Ascending aorta (tissue), 2 donors: ENCODE results near the gene FAM181A. TPM values are rescaled to one million over a fixed set of nuclear protein-coding genes. Genes with fewer than 3 reads are reported as not detected.

ENCODE experiments used
- DNase-seq, 2 donors: peaks; one replicate each; pipeline ENCODE4 v3.0.0-alpha.2; 2019; ENCODE audit warnings: low spot score in 2 of 2
- H3K27ac ChIP-seq, 2 donors: fragments of 200-600 bp; sonication (generic); one replicate each; pipeline ENCODE4 v1.5.1; 2016 to 2017; ENCODE audit warnings: mild to moderate bottlenecking in 1 of 2
- H3K27me3 ChIP-seq: fragments of 200-600 bp; sonication (generic); one replicate; pipeline ENCODE4 v1.5.1; 2017
- H3K36me3 ChIP-seq, 2 donors: fragments of 200-600 bp; sonication (generic); one replicate each; pipeline ENCODE4 v1.5.1; 2016
- H3K4me1 ChIP-seq, 2 donors: fragments of 200-600 bp; sonication (generic); one replicate each; pipeline ENCODE4 v1.5.1; 2016 to 2017; ENCODE audit warnings: mild to moderate bottlenecking in 1 of 2
- H3K4me3 ChIP-seq, 2 donors: fragments of 200-600 bp; sonication (generic); one replicate each; pipeline ENCODE4 v1.5.1; 2016 to 2017; ENCODE audit warnings: mild to moderate bottlenecking in 1 of 2
- H3K9me3 ChIP-seq, 2 donors: fragments of 200-600 bp; sonication (generic); one replicate each; pipeline ENCODE4 v1.5.1; 2016
- CTCF ChIP-seq, 3 experiments: fragments of 200-600 bp in 2 of 3; fragments of 450-650 bp in 1 of 3; sonication (generic) in 2 of 3; IDR thresholded peaks; one replicate each; pipeline ENCODE4 v1.5.1; 2016 to 2019; ENCODE audit warnings: antibody characterized with exemption in 3 of 3, mild to moderate bottlenecking in 1 of 3, moderate library complexity in 1 of 3
- intact Hi-C: fragments of 100-400 bp; cut with DNase I; formaldehyde crosslinking; loops from one replicate; pipeline ENCODE4 v1.15.1; 2023
- total RNA-seq: library from RNA; depleted of rRNA; stranded (reverse); fragments of >200 nt; gene quantifications from one replicate; pipeline ENCODE4 v1.1.0, GENCODE V29; 2016

Gene FAM181A
- total RNA-seq, 1 donor from 2014 or later: not detected

DNA sequence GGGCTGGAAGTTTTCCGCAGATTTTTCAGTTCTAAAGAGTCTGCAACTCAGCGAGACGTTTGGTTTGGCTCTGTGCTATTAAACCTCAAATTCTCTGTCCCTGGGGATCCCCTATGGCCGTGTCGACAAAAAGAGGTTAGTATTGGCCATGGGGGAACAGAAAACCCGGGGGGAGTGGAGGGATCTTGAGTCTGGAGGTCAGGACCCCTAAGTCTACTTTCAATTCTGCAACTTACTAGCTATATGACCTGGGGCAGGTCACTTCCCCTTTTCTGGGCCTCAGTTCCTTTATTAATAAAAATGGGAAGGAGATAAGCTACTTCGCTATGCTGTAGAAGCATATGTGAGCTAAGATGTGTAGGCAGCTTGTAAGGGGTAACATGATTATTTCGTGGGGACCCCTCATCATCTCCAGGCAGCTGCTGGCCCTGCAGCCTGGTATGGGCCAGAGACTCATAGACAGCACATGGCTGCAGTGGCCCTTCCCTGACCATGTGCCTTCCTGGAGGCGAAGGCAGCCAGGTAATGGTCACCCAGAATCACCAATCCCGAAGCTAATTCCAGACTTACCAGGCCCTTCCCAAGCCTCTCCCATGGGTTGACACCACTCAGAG lies 40.6 kb downstream of the FAM181A start:
- Histone ChIP-seq H3K27me3 (no peaks in the 10 kb centered on the region), H3K4me3 (no peak overlapping the region), H3K27ac (peak overlapping the region; percentile 95), H3K4me1 (peaks cover 11 to 70% of the 10 kb centered on the region in 2 donors), H3K36me3 (peaks cover 0 to 9% of the 10 kb centered on the region in 2 donors), H3K9me3 (no peaks in the 10 kb centered on the region)
- TF ChIP-seq CTCF (IDR thresholded peaks at IDR 0.05): no peak
- no peak for DNase-seq
- intact Hi-C loops: no loop called here

DNA sequence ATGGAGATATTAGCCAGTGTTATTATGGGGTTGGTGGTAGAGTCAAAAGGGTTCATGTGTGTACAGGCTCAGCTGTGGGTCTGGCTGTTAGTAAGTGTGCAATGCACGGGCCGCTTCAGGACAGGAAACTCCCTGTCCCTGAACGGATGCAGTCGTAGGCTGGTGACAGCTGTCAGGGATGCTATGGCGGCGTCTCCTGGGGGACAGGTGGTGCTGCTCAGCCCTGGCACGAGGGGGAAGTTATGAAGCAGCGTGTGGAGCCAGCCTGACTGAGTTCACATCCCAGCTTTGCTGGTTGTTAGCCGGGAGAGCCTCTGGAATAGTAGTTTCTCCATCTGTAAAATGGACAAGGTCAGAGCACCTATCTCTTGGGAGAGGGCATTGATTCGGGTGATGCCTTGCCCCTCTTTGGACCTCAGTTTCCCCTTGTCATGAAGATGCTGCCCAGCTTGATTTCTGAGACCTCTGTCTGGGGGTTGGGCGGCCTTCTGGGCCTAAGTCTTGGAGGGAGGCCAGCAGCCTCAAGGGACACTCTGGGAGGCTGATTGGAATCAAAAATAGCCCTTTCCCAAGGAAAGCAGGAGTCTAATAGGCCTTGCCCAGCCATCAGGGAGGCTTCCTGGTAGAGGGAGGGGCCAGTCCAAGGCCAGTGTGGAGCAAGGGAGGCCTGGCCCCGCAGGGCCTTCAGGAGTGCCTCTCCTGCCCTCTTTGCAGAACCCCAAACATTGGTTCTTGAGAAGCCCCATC lies 42.1 kb downstream of the FAM181A start:
- no peak for TF ChIP-seq CTCF (IDR thresholded peaks at IDR 0.05)
- no peak overlapping the region for H3K4me3 ChIP-seq
- intact Hi-C loops: no loop called here
- H3K27me3 ChIP-seq: no peaks in the 10 kb centered on the region
- DNase-seq: peak in 1 of 2 donors; percentile 78
- peaks cover 11 to 75% of the 10 kb centered on the region in 2 donors for H3K4me1 ChIP-seq
- H3K36me3 ChIP-seq: no peaks in the 10 kb centered on the region
- no peaks in the 10 kb centered on the region for H3K9me3 ChIP-seq
- H3K27ac ChIP-seq: peak overlapping the region; percentile 95

GRCh38 chr14:93970585-93970964 lies 43.4 kb downstream of the FAM181A start:
- Histone ChIP-seq H3K4me1 (peaks cover 11 to 69% of the 10 kb centered on the region in 2 donors), H3K27me3 (no peaks in the 10 kb centered on the region), H3K4me3 (peak overlapping the region; percentile 43 to 68), H3K36me3 (no peaks in the 10 kb centered on the region), H3K9me3 (no peaks in the 10 kb centered on the region), H3K27ac (peak overlapping the region; percentile 95)
- no peak for DNase-seq
- peak in 2 of 3 experiments; percentile 27 to 33 for TF ChIP-seq CTCF (IDR thresholded peaks at IDR 0.05)
- intact Hi-C loops: loop anchor here (2.0 kb wide), 1 partner anchor 30 kb away; no protein-coding TSS in a partner anchor

DNA sequence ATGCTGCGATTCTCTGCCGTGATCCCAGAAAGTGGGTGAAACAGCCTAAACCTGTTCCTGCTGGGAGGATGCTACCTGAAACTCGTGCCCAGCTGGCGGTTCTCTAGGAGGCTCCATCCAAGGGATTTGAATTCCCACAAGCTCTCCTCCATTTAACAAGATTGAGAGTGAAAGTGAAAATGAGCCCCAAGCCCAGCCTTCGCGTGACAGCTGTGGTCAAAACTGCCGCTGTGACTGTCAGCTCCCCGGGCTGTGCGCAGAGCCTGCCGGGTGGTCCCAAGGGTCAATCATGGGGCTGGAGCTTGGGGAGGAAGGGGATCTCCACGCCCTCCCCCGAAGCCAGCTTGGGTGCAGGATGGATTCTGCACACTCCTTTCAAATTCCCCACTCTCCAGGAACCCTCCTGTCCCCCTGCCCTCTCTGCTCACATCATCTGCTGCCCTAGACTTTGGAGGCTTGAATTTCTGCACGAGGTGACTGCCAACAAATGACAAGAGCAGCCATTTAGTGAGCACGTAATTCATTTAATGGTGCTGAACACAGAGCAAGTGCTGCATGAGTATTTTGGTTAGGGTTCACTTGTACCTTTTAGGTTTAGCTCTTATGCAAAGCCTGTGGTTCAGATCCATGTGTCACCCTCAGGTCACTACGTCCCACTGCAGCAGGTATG lies 44.0 kb downstream of the FAM181A start:
- peaks cover 11 to 63% of the 10 kb centered on the region in 2 donors for H3K4me1 ChIP-seq

More for the DNA sequence above, 44.0 kb downstream of the FAM181A start:
- Histone ChIP-seq H3K4me3 (peak overlapping the region; percentile 43 to 68), H3K36me3 (no peaks in the 10 kb centered on the region), H3K27me3 (no peaks in the 10 kb centered on the region), H3K27ac (peak overlapping the region; percentile 95), H3K9me3 (no peaks in the 10 kb centered on the region)
- no peak for TF ChIP-seq CTCF (IDR thresholded peaks at IDR 0.05)
- no peak for DNase-seq
- intact Hi-C loops: loop anchor here (2.0 kb wide), 1 partner anchor 30 kb away; no protein-coding TSS in a partner anchor
